Body of pancreas (tissue), 4 donors: ENCODE measurements around the gene OR14A16.

Source experiments
- POLR2A ChIP-seq, 3 donors: fragments of 450-650 bp; IDR thresholded peaks; one replicate each; pipeline ENCODE4 v1.6.1; 2016; ENCODE audit warnings: antibody characterized with exemption in 3 of 3, mild to moderate bottlenecking in 2 of 3
- TF ChIP-seq, protein P1 (sequence below), 7 experiments: fragments of 450-650 bp in 4 of 7; fragments of 200-600 bp in 3 of 7; sonication (generic) in 3 of 7; IDR thresholded peaks; one replicate each; pipeline ENCODE4 v1.5.1; 2016 to 2019; ENCODE audit warnings: antibody characterized with exemption in 7 of 7

DNA sequence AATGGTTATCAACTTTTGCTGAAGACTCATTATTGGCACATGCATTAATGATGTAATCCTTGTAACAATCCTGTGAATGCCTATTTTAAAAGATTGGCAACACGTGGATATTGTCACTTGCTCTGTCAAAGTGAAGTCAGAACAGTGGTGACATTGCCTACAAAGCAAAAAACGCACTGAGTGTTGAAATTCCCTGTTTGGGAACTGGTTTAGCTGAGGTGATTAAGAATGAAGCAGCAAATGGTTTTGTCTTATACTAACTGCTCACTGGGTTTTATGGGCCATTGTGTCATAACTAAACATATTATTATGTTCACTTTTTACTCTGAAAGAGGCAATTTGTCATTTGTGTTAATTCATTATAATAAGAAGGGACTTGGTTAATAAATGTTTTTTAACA is 11.3 kb downstream of the OR14A16 start:
- TF ChIP-seq, protein P1, sequence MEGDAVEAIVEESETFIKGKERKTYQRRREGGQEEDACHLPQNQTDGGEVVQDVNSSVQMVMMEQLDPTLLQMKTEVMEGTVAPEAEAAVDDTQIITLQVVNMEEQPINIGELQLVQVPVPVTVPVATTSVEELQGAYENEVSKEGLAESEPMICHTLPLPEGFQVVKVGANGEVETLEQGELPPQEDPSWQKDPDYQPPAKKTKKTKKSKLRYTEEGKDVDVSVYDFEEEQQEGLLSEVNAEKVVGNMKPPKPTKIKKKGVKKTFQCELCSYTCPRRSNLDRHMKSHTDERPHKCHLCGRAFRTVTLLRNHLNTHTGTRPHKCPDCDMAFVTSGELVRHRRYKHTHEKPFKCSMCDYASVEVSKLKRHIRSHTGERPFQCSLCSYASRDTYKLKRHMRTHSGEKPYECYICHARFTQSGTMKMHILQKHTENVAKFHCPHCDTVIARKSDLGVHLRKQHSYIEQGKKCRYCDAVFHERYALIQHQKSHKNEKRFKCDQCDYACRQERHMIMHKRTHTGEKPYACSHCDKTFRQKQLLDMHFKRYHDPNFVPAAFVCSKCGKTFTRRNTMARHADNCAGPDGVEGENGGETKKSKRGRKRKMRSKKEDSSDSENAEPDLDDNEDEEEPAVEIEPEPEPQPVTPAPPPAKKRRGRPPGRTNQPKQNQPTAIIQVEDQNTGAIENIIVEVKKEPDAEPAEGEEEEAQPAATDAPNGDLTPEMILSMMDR (IDR thresholded peaks at IDR 0.05), result no peak
- no peak for TF ChIP-seq POLR2A (IDR thresholded peaks at IDR 0.05)
